GM18505 (cell line): ENCODE data around the gene ITGB4.

Experiments
- ATAC-seq: cut with Tn5 transposase; IDR thresholded peaks from one replicate; pipeline ENCODE4 v1.9.1; 2021; ENCODE audit not compliant: unreplicated experiment
- POLR2A ChIP-seq: IDR thresholded peaks from 4 replicates; pipeline ENCODE4 v1.6.1; 2011; ENCODE audit warnings: borderline replicate concordance; ENCODE audit not compliant: insufficient read depth, insufficient read length; ENCODE audit errors: extremely low read depth

ITGB4 gene

DNA sequence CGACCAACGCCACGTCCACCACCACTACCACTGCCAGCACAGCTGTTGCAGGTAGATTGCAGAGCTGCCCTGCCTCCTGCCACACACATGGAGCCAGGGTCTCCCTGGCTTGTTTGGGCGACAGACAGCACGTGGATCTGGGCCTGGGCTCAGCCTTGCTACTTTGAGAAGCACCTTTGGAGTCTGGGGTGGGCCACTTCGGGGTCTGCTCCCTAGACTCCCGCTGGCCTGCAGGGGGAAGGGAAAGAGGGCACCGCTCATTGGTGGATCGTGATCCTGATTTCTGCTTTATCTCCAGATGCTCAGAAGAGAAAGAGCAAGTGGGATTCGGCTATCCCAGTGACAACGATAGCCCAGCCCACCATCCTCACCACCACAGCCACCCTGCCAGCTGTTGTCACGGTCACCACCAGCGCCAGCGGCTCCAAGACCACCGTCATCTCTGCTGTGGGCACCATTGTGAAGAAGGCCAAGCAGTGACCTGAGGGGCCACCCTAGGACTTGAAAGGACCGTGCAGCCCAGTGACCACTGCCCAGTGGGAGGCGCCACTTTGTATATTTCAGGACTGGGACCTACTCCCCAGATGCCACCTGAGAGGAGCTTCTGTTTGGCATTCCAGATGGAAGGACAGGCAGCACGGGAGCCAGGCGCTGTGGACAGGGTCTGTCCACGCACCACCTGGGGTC is 15.1 kb upstream of the ITGB4 start:
- TF ChIP-seq POLR2A: no peak
- ATAC-seq: no peak

DNA sequence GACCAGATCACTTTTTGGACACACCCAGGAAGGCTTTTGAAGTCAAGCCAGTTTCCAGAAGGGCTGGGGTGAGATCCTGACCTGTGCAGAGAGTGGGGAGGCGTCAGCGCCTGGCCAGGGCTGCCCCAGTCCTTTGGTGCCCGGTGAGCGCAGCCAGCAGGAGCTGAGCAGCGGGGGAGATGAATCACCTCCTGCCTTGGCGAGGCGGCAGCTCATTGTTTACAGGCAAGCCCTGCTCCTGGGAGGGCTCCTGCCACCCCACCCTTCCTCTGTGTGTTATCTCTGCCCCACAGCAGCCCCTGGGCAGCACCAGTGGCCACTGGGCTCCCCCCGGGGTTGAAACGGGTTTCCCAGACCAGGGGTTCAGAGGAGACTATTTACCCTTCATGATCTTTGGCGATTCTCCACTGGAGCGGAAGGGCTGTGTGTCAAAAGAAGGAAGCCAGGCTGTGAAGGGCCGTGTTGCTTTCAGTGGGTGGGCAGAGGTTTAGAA is 14.1 kb upstream of the ITGB4 start:
- no peak for TF ChIP-seq POLR2A
- no peak for ATAC-seq

DNA sequence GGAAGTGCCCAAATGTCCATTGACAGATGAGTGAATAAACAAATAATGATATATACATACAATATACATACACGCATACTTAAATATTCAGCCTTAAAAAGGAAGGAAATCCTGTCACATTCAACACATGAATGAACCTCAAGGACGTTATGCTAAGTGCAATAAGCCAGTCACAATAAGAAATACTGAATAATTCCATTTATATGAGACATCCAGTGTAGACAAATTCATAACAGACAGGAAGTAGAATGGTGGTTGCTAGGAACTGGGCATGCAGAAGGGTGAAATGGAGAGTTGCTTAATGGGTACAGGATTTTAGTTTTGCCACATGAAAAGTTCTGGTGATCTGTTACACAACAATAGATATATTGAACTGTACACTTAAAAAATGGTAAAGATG is 8.8 kb upstream of the ITGB4 start:
- no peak for ATAC-seq
- no peak for TF ChIP-seq POLR2A

DNA sequence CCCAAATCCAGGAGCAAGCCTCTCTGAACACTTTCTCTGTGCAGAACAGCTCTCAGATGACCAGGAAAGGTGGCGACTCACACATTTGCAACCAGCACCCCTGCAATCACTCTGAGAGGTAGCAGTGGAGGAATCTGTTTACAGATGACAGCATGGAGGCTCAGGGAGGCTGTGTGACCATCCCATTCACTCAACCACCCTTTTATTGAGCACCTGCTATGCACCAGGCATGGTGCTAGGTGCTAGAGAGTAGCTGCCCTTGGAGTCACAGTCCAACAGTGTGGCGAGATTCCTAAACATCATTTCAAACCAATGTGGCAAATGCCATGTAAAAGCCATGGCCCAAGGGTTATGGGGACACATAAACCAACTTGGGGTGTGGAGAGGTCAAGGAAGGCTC is 1.5 kb upstream of the ITGB4 start:
- no peak for ATAC-seq
- TF ChIP-seq POLR2A: no peak

DNA sequence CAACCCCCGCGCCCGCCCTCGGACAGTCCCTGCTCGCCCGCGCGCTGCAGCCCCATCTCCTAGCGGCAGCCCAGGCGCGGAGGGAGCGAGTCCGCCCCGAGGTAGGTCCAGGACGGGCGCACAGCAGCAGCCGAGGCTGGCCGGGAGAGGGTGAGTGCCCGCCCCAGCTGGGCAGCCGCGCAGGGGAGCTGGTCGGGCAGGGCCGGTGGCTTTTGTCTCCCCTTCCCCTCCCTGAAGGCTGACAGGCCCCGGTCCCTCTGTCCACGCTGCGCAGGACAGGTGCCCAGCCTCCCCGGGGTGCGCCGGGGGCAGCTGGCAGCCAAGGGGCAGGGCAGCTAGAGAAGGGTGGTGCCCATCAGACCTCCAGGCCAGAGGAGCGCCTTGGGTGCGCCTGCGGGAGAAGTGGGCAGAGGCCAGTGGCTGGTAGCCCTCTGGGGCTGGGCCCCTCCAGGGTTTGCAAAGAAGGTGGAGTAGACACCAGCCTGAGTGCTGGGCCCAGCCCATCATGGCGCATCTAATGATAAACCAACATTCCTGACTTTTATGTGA is 278 bp downstream of the ITGB4 start:
- no peak for ATAC-seq
- TF ChIP-seq POLR2A: no peak

DNA sequence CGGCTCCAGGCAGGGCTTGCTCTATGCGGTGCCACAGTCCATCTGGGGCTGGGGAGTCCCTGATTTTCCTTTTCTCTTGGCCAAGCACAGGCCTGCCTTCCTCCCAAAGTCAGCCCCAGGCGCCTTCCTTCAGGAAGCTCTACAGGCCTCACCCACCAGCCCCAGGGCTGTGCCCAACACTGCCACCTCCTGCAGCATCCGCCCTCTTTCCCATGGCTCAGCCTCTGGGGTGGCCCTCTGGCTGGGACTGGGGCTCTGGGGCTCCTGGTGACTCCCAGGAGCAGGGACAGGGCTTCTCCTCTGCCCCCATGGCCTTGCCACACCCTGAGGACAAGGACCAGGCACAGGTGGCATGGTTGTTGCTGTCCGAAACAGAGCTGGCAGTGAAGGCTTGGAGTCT is 817 bp downstream of the ITGB4 start:
- ATAC-seq: no peak
- TF ChIP-seq POLR2A: no peak

DNA sequence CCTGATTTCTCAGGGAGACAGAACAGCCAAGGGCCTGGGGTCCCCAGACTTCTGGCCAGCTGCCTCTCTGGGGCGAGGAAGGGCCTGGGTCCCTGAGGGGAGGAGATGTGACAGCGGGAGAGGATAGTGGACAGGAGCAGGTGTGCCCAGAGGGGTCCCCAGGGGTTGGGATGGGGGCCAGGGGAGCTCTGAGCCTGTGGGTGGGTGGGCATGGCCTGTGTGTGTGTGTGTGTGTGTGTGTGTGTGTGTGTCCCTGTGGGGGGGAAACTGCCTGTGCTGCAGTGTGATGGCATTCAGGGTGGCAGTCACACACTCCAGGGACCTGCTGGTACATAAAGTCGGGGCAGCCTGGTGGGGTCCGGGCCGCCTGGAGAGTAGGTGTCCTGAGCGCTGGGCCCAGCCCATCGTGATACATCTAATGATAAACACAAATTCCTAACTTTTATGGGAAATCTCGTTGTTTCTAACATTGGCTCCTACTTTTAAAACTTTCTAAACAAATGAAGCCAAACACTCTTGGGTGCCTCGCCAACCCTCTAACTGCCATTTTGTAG is 1.4 kb downstream of the ITGB4 start:
- no peak for TF ChIP-seq POLR2A
- ATAC-seq: no peak

DNA sequence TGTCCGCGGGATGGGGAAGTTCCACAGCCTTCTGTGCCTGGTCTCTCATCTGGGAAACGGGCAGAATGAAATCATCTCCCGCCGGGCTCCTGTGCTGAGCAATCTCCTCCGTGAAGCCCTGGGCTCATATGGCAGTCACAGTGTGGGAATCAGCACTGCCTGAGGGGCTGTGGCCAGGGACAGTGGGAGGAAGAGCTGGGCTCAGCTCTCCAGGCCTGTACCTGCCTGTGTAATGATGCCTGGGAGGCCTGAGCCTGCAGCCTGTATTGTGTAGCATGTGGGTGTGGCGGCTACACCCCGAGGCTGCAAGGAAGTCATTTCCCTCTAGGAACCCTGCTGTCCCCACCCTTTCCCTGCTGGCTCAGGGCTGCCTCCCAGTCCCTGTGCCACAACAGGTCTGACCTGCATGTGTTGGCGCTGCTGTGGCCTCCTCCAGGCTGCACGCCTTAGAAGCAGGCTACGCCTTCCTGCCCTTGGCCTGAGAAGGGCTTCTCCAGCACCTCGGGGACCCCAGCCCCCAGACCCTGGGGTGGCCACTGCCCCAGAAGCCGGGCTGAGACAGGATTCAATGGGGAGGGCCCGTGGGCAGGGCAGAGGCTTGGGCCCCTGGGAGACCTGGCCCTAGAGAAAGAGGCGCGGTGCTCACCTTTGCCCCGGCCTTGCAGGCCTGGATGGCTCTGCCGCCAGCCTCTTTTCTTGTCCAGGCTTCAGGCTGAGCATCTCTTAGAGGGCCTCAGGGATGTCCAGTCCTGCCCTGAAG is 2.1 kb downstream of the ITGB4 start:
- no peak for TF ChIP-seq POLR2A
- no peak for ATAC-seq

DNA sequence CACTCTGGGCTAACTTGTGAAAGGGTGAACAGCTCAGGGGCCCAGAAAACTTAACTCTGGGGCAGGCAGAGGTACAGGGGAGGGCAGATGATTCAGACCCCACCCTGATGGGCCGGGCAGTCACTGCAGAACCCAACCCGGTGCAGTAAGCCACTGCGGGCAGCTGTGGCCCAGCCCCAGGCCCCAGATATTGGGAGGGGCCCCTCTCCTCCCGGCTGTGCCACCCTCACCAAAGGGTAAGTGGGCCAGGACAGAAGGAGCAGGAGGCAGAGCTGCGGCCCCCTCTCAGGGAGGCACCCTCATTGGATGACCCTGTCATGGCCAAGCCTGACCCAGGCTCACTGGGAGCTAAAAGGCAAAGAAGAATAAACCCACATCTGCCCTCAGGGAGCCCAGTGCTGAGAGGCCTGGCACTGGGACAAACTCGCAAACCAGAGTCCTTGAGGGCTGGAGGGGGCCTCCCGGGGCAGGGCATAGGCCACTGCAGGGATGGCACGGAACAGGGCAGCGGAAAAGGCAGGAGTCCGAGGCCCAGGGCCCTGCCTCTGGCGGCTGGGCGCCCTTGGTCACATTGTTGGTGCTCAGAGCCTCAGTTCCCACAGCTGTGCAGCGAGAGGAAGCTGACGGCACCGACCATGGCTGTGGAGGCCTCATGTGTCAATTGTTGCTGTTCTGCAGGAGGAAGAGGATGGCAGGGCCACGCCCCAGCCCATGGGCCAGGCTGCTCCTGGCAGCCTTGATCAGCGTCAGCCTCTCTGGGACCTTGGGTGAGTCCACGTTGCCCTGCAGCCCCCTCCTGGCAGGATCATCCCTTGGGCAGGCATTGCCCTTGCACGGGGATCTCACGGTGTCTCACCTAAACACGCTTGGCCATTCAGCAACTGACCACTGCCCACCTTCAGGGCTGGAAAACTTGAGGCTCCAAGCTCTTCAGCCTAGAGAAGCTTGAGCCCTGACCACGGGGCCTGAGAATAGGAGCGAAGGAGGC is 3.1 kb downstream of the ITGB4 start:
- no peak for TF ChIP-seq POLR2A
- no peak for ATAC-seq

DNA sequence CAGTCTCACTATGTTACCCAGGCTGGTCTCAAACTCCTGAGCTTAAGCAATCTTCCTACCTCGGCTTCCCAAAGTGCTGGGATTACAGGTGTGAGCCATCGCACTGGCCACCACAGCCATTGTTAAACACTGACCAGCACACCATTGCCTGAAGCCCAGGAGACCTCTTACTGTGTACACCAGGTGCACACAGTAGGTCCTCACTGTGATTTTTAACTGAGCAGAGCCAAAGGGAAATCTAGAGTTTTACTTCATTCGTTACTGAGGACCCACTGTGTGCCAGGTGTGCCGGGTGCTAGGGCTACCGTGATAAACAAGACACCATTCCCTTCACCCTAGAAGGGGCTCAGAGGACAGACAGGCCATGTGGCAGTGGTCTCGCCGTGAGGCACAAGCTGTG is 4.2 kb downstream of the ITGB4 start:
- TF ChIP-seq POLR2A: no peak
- no peak for ATAC-seq

DNA sequence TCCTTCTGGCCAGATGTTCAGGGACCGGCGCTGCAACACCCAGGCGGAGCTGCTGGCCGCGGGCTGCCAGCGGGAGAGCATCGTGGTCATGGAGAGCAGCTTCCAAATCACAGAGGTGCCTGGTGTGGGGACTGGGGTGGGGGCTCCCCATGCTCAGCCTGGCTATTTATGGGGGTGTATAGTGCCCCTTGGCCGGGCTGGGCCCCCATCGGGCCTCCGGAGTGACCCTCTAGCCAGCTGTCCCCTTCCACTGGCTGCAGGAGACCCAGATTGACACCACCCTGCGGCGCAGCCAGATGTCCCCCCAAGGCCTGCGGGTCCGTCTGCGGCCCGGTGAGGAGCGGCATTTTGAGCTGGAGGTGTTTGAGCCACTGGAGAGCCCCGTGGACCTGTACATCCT is 6.1 kb downstream of the ITGB4 start:
- no peak for ATAC-seq
- TF ChIP-seq POLR2A: no peak

DNA sequence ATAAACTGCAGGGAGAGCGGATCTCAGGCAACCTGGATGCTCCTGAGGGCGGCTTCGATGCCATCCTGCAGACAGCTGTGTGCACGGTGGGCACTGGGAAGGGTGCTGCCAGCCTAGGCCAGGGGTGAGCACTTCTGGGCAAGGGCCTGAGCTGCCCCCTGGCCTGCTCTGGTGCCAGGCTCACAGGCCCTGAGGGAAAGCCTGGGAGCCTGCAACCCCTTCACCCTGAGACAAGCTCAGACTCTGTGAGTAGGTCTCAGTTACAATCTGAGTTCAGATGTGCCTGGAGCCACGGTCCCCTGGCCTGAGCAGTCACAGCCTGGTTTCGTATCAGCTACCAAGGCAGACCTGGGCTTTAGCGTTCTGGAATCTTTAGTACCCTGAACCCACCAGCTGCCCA is 8.1 kb downstream of the ITGB4 start:
- no peak for TF ChIP-seq POLR2A
- no peak for ATAC-seq

DNA sequence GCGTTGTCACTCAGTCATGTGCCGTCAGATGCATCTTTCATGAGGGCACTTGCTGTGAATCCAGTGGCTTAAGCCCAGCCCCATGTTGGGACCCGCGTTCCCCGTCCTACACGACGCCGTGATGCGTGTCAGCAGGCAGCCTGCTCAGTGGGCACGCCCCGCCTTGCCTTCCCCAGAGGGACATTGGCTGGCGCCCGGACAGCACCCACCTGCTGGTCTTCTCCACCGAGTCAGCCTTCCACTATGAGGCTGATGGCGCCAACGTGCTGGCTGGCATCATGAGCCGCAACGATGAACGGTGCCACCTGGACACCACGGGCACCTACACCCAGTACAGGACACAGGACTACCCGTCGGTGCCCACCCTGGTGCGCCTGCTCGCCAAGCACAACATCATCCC is 8.8 kb downstream of the ITGB4 start:
- ATAC-seq: no peak
- no peak for TF ChIP-seq POLR2A
